Suprapubic skin (tissue), 4 donors: Measurements from ENCODE around the gene SDC4.

Experiments
- EP300 ChIP-seq: sonication (generic); formaldehyde crosslinking; IDR thresholded peaks from one replicate; pipeline ENCODE4 v1.6.1; 2017; ENCODE audit warnings: antibody characterized with exemption
- POLR2AphosphoS5 ChIP-seq, 3 donors: sonication (generic); formaldehyde crosslinking; IDR thresholded peaks; one replicate each; pipeline ENCODE4 v1.6.1; 2017; ENCODE audit warnings: antibody characterized with exemption in 3 of 3
- TF ChIP-seq, protein P1 (sequence below), 2 donors: fragments of 200-600 bp in 1 of 2; fragments of 450-650 bp in 1 of 2; sonication (generic) in 1 of 2; IDR thresholded peaks; one replicate each; pipeline ENCODE4 v1.5.1; 2016 to 2019; ENCODE audit warnings: antibody characterized with exemption in 2 of 2, mild to moderate bottlenecking in 1 of 2, moderate library complexity in 1 of 2

DNA sequence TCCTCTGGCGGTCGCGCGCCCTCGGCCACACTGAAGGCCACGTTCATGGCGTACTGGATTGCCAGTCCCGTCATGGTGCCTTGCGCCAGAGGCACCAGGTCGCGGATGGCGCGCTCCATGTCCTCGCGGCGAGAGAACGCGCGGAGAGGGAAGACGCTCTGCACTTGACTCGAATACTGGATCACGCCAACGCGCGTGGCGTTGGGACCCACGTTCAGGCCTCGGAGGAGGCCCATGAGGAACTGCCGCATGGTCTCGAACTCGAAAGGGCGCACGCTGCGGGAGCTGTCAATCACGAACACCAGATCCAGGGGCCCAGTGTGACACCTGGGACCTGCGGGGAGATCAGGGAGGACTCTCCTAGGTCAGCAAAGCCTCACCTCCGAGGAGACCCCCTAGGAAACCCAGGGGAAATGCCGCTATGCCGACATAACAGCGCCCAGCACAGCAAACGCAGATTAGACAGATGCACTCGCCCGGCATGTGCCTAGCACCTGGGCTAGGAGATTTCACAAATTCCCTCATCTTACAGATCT is 43.7 kb downstream of the SDC4 start:
- TF ChIP-seq EP300, result no peak
- TF ChIP-seq, protein P1, sequence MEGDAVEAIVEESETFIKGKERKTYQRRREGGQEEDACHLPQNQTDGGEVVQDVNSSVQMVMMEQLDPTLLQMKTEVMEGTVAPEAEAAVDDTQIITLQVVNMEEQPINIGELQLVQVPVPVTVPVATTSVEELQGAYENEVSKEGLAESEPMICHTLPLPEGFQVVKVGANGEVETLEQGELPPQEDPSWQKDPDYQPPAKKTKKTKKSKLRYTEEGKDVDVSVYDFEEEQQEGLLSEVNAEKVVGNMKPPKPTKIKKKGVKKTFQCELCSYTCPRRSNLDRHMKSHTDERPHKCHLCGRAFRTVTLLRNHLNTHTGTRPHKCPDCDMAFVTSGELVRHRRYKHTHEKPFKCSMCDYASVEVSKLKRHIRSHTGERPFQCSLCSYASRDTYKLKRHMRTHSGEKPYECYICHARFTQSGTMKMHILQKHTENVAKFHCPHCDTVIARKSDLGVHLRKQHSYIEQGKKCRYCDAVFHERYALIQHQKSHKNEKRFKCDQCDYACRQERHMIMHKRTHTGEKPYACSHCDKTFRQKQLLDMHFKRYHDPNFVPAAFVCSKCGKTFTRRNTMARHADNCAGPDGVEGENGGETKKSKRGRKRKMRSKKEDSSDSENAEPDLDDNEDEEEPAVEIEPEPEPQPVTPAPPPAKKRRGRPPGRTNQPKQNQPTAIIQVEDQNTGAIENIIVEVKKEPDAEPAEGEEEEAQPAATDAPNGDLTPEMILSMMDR (IDR thresholded peaks at IDR 0.05), result no peak
- TF ChIP-seq POLR2AphosphoS5 (IDR thresholded peaks at IDR 0.05), result no peak
